A673 (cell line): ENCODE data around the gene NECTIN3. TPM values are rescaled to one million over a fixed set of nuclear protein-coding genes. Genes with fewer than 3 reads are reported as not detected.

Experiments used
- BruUV-seq: library from RNA; stranded (reverse); fragments of 400-500 nt; replicated peaks from 2 replicates; lab custom pipeline; 2021; lab: Mats Ljungman, UMichigan
- CTCF ChIA-PET: fragments of 300-600 bp; sonication (Branson Sonifier 250); formaldehyde crosslinking; loops from one replicate; lab custom pipeline; 2022; ENCODE audit warnings: antibody characterized with exemption; lab: Charles Lee
- POLR2A ChIA-PET: fragments of 300-600 bp; sonication (Branson Sonifier 250); formaldehyde crosslinking; loops from one replicate; lab custom pipeline; 2022; ENCODE audit warnings: antibody characterized with exemption; ENCODE audit not compliant: low non-redundant PET; lab: Charles Lee
- DNase-seq: peaks from one replicate; pipeline ENCODE4 v3.0.0-alpha.2; 2015; ENCODE audit warnings: low spot score
- H3K27ac ChIP-seq: fragments of 200-600 bp; sonication (generic); 2 replicates; pipeline ENCODE4 v1.5.1; 2016; ENCODE audit warnings: mixed run types, low read depth, mild to moderate bottlenecking, mixed read lengths, antibody characterized with exemption, low read length; ENCODE audit not compliant: poor library complexity, severe bottlenecking
- H3K27me3 ChIP-seq: fragments of 200-600 bp; sonication (generic); replicated peaks from 2 replicates; pipeline ENCODE4 v1.6.1; 2017; ENCODE audit warnings: mixed run types, low read depth, mild to moderate bottlenecking, mixed read lengths, antibody characterized with exemption, low read length; ENCODE audit not compliant: insufficient read depth, poor library complexity
- H3K36me3 ChIP-seq: fragments of 200-600 bp; sonication (generic); 2 replicates; pipeline ENCODE4 v1.6.1; 2016; ENCODE audit warnings: mixed run types, mild to moderate bottlenecking, mixed read lengths, antibody characterized with exemption, low read length; ENCODE audit not compliant: insufficient read depth, poor library complexity, severe bottlenecking
- H3K4me1 ChIP-seq: fragments of 200-600 bp; sonication (generic); 2 replicates; pipeline ENCODE4 v1.6.1; 2017; ENCODE audit warnings: mixed run types, mild to moderate bottlenecking, mixed read lengths, antibody characterized with exemption, low read length; ENCODE audit not compliant: insufficient read depth, poor library complexity, severe bottlenecking
- H3K4me3 ChIP-seq: fragments of 200-600 bp; sonication (generic); 2 replicates; pipeline ENCODE4 v1.5.1; 2016; ENCODE audit warnings: low read depth, mixed run types, mild to moderate bottlenecking, mixed read lengths, low read length; ENCODE audit not compliant: poor library complexity, severe bottlenecking
- H3K9me3 ChIP-seq: fragments of 200-600 bp; sonication (generic); 2 replicates; pipeline ENCODE4 v1.6.1; 2016; ENCODE audit warnings: mixed run types, low read depth, mild to moderate bottlenecking, mixed read lengths, antibody characterized with exemption, low read length; ENCODE audit not compliant: poor library complexity, severe bottlenecking
- EZH2 ChIP-seq: fragments of 200-600 bp; sonication (generic); IDR thresholded peaks from 2 replicates; pipeline ENCODE4 v1.6.1; 2017; ENCODE audit warnings: borderline replicate concordance, low read depth, mild to moderate bottlenecking, mixed read lengths, antibody characterized with exemption, low read length; ENCODE audit not compliant: poor library complexity, severe bottlenecking
- intact Hi-C: fragments of 100-400 bp; cut with micrococcal nuclease; formaldehyde crosslinking; loops from one replicate; pipeline ENCODE4 v1.10.0; 2022; ENCODE audit not compliant: unreplicated experiment
- total RNA-seq: library from RNA; stranded (reverse); gene quantifications from 2 replicates; pipeline ENCODE4 v1.2.3, GENCODE V29; 2021
- TF ChIP-seq, protein P1 (sequence below): fragments of 300-800, 200-600 bp; sonication (generic); conservative IDR thresholded peaks from 2 replicates; pipeline ENCODE4 v1.5.1; 2017; ENCODE audit warnings: low read depth, mild to moderate bottlenecking, antibody characterized with exemption, low read length, moderate library complexity, mixed read lengths

Gene NECTIN3
- total RNA-seq, 1 experiment from 2014 or later, result 9.4 TPM

DNA sequence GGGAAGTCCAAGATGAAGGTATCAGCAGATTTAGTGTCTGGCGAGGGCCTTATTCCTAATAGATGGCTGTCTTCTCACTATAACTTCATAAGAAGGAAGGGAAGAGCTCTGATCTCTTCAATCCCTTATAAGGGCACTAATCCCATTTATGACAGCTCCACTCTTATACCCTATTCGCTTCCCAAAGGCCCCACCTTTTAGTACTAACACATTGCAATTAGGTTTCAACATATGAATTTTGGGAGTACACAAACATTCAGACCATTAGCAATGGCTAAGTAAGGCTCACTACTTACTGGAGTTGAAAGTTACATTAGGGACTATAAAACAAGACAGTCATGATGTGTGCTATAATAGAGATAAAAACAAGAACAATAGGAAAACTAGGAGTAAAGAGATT, 118.9 kb downstream of the NECTIN3 start:
- H3K27me3 ChIP-seq, result no peaks in the 10 kb centered on the region
- ChIA-PET CTCF (no interaction called here), POLR2A (no interaction called here)
- H3K36me3 ChIP-seq, result no peaks in the 10 kb centered on the region
- intact Hi-C loops, result no loop called here
- no peak overlapping the region for H3K27ac ChIP-seq
- no peak for DNase-seq
- H3K9me3 ChIP-seq, result no peaks in the 10 kb centered on the region
- H3K4me3 ChIP-seq, result no peak overlapping the region
- no peaks in the 10 kb centered on the region for H3K4me1 ChIP-seq
- BruUV-seq, result no TSS peak
- no peak for TF ChIP-seq EZH2
- TF ChIP-seq, protein P1, sequence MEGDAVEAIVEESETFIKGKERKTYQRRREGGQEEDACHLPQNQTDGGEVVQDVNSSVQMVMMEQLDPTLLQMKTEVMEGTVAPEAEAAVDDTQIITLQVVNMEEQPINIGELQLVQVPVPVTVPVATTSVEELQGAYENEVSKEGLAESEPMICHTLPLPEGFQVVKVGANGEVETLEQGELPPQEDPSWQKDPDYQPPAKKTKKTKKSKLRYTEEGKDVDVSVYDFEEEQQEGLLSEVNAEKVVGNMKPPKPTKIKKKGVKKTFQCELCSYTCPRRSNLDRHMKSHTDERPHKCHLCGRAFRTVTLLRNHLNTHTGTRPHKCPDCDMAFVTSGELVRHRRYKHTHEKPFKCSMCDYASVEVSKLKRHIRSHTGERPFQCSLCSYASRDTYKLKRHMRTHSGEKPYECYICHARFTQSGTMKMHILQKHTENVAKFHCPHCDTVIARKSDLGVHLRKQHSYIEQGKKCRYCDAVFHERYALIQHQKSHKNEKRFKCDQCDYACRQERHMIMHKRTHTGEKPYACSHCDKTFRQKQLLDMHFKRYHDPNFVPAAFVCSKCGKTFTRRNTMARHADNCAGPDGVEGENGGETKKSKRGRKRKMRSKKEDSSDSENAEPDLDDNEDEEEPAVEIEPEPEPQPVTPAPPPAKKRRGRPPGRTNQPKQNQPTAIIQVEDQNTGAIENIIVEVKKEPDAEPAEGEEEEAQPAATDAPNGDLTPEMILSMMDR, result no peak

DNA sequence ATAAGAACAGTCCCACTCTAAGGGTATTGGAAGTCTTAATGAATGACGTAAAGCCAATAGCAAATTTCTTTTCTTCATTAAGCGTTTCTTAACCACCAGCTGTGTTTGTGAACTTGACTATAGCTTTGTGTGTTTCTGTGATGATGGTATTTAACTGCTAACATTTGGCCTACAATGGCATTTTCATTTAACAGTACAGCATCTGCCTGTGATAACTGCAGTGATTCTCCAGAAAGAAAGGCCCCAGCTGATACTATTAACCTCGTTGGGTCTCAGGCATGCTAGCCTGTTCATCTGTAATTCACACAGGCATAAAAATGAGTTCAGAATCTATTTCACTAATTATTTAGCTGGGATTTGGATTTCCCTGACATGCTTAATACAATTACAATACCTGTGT, 121.9 kb downstream of the NECTIN3 start:
- Histone ChIP-seq H3K27ac (no peak overlapping the region), H3K27me3 (no peaks in the 10 kb centered on the region), H3K36me3 (no peaks in the 10 kb centered on the region), H3K9me3 (no peaks in the 10 kb centered on the region), H3K4me3 (no peak overlapping the region), H3K4me1 (no peaks in the 10 kb centered on the region)
- ChIA-PET POLR2A (no interaction called here), CTCF (no interaction called here)
- DNase-seq, result no peak
- BruUV-seq, result no TSS peak
- intact Hi-C loops, result no loop called here
- TF ChIP-seq EZH2, result no peak
- TF ChIP-seq, protein P1, result no peak

DNA sequence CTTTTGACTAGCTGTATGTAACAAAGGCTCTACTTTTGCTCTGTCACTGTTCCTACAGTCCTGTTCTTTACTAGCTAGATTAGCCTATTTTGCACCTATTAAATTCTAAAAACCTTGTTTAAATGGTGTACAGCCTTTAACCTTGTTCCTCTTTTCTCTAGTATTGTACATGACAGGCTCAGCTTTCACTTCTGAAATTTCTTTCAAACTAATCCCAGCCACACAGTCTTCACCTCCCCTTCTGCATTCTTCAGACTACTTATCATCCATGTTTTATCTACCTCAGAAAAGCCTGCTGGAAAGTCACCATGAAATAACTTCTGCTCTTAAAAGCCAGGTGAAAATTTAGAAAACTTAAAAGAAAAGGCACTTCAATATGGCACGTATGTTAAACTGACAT, 122.4 kb downstream of the NECTIN3 start:
- H3K27me3 ChIP-seq, result no peaks in the 10 kb centered on the region
- ChIA-PET POLR2A (no interaction called here), CTCF (no interaction called here)
- H3K27ac ChIP-seq, result no peak overlapping the region
- no TSS peak for BruUV-seq
- no peak for TF ChIP-seq EZH2
- H3K36me3 ChIP-seq, result no peaks in the 10 kb centered on the region
- H3K4me1 ChIP-seq, result no peaks in the 10 kb centered on the region
- H3K9me3 ChIP-seq, result no peaks in the 10 kb centered on the region
- no peak for DNase-seq
- H3K4me3 ChIP-seq, result no peak overlapping the region
- intact Hi-C loops, result no loop called here

DNA sequence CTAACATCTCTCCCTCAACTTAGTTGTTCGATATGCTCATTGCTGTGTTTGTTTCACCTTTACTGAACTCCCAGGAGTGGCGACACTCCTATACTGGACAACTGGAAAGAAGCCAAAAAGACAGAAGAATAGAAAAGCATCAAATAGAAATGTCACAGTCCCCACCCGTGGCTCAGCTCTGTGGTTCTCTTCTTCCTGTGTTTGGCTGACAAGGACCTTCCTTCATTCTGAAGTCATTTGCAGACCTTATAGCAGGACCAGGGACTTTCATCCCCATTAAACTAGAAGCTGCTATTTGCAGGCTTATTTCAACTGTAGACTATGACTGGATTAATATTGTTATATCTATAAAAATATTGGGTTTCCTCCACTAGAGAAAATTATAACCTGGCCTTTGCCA, 125.9 kb downstream of the NECTIN3 start:
- CTCF ChIA-PET, result no interaction called here
- Histone ChIP-seq H3K4me1 (no peaks in the 10 kb centered on the region), H3K4me3 (no peak overlapping the region), H3K27ac (no peak overlapping the region), H3K27me3 (no peaks in the 10 kb centered on the region), H3K36me3 (no peaks in the 10 kb centered on the region), H3K9me3 (no peaks in the 10 kb centered on the region)
- no peak for TF ChIP-seq EZH2
- TF ChIP-seq, protein P1, result no peak
- no TSS peak for BruUV-seq
- POLR2A ChIA-PET, result no interaction called here
- DNase-seq, result no peak
- intact Hi-C loops, result no loop called here
